GM23248 (cell line): ENCODE measurements around the gene PARVB. TPM values are rescaled to one million over a fixed set of nuclear protein-coding genes. Genes with fewer than 3 reads are reported as not detected.

Source experiments
- DNase-seq: peaks from one replicate; pipeline ENCODE4 v3.0.0-alpha.2; 2015
- H2AFZ ChIP-seq: fragments of 200-600 bp; sonication (generic); 2 replicates; pipeline ENCODE4 v1.6.1; 2016; ENCODE audit warnings: antibody characterized with exemption
- H3F3A ChIP-seq: fragments of 200-600 bp; sonication (generic); 2 replicates; pipeline ENCODE4 v1.6.1; 2016; ENCODE audit warnings: mild to moderate bottlenecking, antibody characterized with exemption, mixed run types; ENCODE audit not compliant: insufficient read depth
- H3K27ac ChIP-seq: fragments of 200-600 bp; sonication (generic); 2 replicates; pipeline ENCODE4 v1.5.1; 2016; ENCODE audit warnings: mild to moderate bottlenecking
- H3K27me3 ChIP-seq: fragments of 200-600 bp; sonication (generic); replicated peaks from 2 replicates; pipeline ENCODE4 v1.6.1; 2016; ENCODE audit warnings: mild to moderate bottlenecking; ENCODE audit not compliant: insufficient read depth
- H3K36me3 ChIP-seq: fragments of 200-600 bp; sonication (generic); 2 replicates; pipeline ENCODE4 v1.6.1; 2016; ENCODE audit warnings: low read depth, mild to moderate bottlenecking
- H3K4me1 ChIP-seq: fragments of 200-600 bp; sonication (generic); 2 replicates; pipeline ENCODE4 v1.6.1; 2016; ENCODE audit warnings: mild to moderate bottlenecking; ENCODE audit not compliant: insufficient read depth
- H3K4me2 ChIP-seq: fragments of 200-600 bp; sonication (generic); one replicate; pipeline ENCODE4 v1.6.1; 2016; ENCODE audit warnings: mild to moderate bottlenecking; ENCODE audit not compliant: unreplicated experiment
- H3K4me3 ChIP-seq: fragments of 200-600 bp; sonication (generic); 2 replicates; pipeline ENCODE4 v1.5.1; 2016; ENCODE audit warnings: mild to moderate bottlenecking
- H3K79me2 ChIP-seq: fragments of 200-600 bp; sonication (generic); 2 replicates; pipeline ENCODE4 v1.6.1; 2016; ENCODE audit warnings: mild to moderate bottlenecking; ENCODE audit not compliant: insufficient read depth
- H3K9ac ChIP-seq: fragments of 200-600 bp; sonication (generic); 2 replicates; pipeline ENCODE4 v1.6.1; 2016; ENCODE audit warnings: mild to moderate bottlenecking
- H3K9me2 ChIP-seq: fragments of 200-600 bp; sonication (generic); 2 replicates; pipeline ENCODE4 v1.6.1; 2016; ENCODE audit warnings: mixed run types, mild to moderate bottlenecking, moderate library complexity; ENCODE audit not compliant: insufficient read depth
- H3K9me3 ChIP-seq: fragments of 200-600 bp; sonication (generic); one replicate; pipeline ENCODE4 v1.6.1; 2017; ENCODE audit warnings: low read depth
- H4K20me1 ChIP-seq: fragments of 200-600 bp; sonication (generic); 2 replicates; pipeline ENCODE4 v1.6.0; 2016; ENCODE audit not compliant: insufficient read depth
- EZH2 ChIP-seq: fragments of 200-600 bp; sonication (generic); IDR thresholded peaks from 2 replicates; pipeline ENCODE4 v1.6.1; 2018; ENCODE audit warnings: antibody characterized with exemption, mild to moderate bottlenecking; ENCODE audit not compliant: insufficient read depth, poor library complexity, severe bottlenecking
- EZH2phosphoT487 ChIP-seq: fragments of 200-600 bp; sonication (generic); IDR thresholded peaks from 2 replicates; pipeline ENCODE4 v1.6.1; 2018; ENCODE audit warnings: antibody characterized with exemption, moderate library complexity, mild to moderate bottlenecking, low read depth; ENCODE audit not compliant: insufficient read depth
- WGBS, 2 experiments: methylation state at CpG; one replicate each; pipeline ENCODE4 v1.1.6; 2015 to 2017; ENCODE audit warnings: low lambda C conversion rate in 2 of 2, low coverage in 1 of 2; ENCODE audit errors: missing lambda C conversion rate in 2 of 2; 5-methylcytosine and 5-hydroxymethylcytosine counted together
- in situ Hi-C: fragments of 300-500 bp; cut with MboI; formaldehyde crosslinking; loops from 2 replicates; pipeline ENCODE4 v1.15.0; 2020
- polyA plus RNA-seq: library from polyadenylated mRNA; unstranded; fragments of >200 nt; fragmentation: Nextera tagmentation; extraction: Ambion mirVana; gene quantifications from 2 replicates; pipeline ENCODE4 v1.2.1, GENCODE V29; 2016
- total RNA-seq: library from RNA; depleted of rRNA; stranded (reverse); fragments of >200 nt; shearing (Covaris generic); gene quantifications from 2 replicates; pipeline ENCODE4 v1.2.3, GENCODE V29; 2014

The PARVB gene
- total and polyA plus RNA-seq, 2 experiments from 2014 or later: 52.6 to 141 TPM

GRCh38 chr22:44179196-44179988 lies 155.3 kb downstream of the PARVB start:
- H3K4me1 ChIP-seq: no peaks in the 10 kb centered on the region
- no peak overlapping the region for H2AFZ ChIP-seq
- peaks cover 14% of the 10 kb centered on the region for H3K27me3 ChIP-seq
- no peak for DNase-seq
- no peak overlapping the region for H3K4me2 ChIP-seq
- 43 to 48% methylated on average over 10 of the region's 10 CpGs for WGBS, 2 experiments
- H3K36me3 ChIP-seq: no peaks in the 10 kb centered on the region
- in situ Hi-C loops: no loop called here
- no peaks in the 10 kb centered on the region for H3K9me2 ChIP-seq
- no peak overlapping the region for H3K27ac ChIP-seq
- H3K9ac ChIP-seq: no peak overlapping the region
- no peak for TF ChIP-seq EZH2phosphoT487
- no peak for TF ChIP-seq EZH2
- H3K4me3 ChIP-seq: no peak overlapping the region
- no peaks in the 10 kb centered on the region for H3K9me3 ChIP-seq
- 0 out of 2 replicates have a peak, but pooled peaks cover 8% of the 10 kb centered on the region for H3F3A ChIP-seq
- no peaks in the 10 kb centered on the region for H4K20me1 ChIP-seq
- H3K79me2 ChIP-seq: no peaks in the 10 kb centered on the region

DNA sequence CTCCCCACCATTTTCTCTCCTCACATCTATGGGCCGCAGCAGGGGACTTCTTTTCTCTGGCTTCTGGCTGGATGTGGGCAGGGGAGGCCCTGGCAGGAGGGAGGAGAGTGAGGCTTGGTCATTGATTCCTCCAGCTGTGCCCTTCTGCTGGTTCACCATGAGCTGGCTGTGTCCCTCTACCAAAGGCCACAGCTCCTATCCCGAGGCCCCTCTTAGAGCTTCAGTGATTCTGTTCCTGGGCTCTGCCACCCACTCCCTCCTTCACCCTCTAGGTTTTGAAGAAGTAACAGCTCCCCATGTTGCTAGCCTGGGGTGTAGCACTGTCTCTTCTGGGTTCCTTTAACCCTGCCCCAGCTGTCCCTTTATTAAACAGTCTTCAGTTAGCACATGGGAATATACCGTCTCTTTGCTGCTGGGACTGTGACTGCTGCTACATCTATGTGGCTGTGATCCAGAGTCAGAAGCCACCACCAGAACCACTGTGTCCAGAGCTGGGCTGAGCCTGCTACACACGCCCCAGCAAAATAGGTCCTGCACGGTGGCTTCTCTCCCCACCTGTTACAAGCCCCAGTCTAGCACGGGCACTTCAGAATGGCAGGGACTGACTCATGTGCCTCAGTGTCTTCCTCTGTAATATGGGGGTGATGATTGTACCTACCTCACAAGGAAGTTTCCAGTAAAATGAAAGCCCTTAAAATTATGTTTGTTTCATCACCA lies 156.0 kb downstream of the PARVB start:
- in situ Hi-C loops: no loop called here
- WGBS, 2 experiments: 90 to 91% methylated on average over 6 of the region's 6 CpGs
- no peaks in the 10 kb centered on the region for H3K36me3 ChIP-seq
- peaks cover 14% of the 10 kb centered on the region for H3K27me3 ChIP-seq
- H2AFZ ChIP-seq: no peak overlapping the region
- no peaks in the 10 kb centered on the region for H3K9me3 ChIP-seq
- H3K27ac ChIP-seq: no peak overlapping the region
- DNase-seq: no peak
- H3K4me3 ChIP-seq: no peak overlapping the region
- H3K79me2 ChIP-seq: no peaks in the 10 kb centered on the region
- H3K9ac ChIP-seq: no peak overlapping the region
- no peaks in the 10 kb centered on the region for H4K20me1 ChIP-seq
- H3K4me1 ChIP-seq: no peaks in the 10 kb centered on the region
- H3K9me2 ChIP-seq: no peaks in the 10 kb centered on the region
- 0 out of 2 replicates have a peak, but pooled peaks cover 8% of the 10 kb centered on the region for H3F3A ChIP-seq
- TF ChIP-seq EZH2 (no peak), EZH2phosphoT487 (no peak)
- H3K4me2 ChIP-seq: no peak overlapping the region

DNA sequence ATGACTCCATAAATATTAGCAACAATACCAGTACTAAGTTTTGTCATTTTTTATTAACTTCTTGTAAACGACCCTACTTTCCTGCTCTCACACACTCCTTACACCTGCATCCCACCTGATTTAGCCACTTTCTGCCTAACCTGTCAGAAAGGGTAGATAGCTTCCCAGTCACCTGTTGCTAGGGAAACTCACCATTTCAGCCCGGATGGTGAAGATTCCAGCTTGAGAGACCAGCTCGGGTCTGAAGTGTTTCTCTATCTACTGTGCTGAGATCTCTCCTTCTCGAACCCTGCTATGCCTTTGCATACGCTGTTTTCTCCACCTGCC lies 156.6 kb downstream of the PARVB start, which contains the start of gene PARVG:
TSS of gene PARVG (plus strand) at position 220 of the 327 bp plus-strand sequence. CDS start 2,405 bp downstream, outside the sequence.
- Histone ChIP-seq H3K9ac (no peak within 1 kb of the TSS), H3K4me1 (no peaks in the 10 kb centered on the region), H3K79me2 (no peaks in the 10 kb centered on the region), H3K27me3 (peaks cover 14% of the 10 kb centered on the region), H3K4me2 (no peak within 1 kb of the TSS), H4K20me1 (no peaks in the 10 kb centered on the region), H3K9me2 (no peaks in the 10 kb centered on the region), H3K27ac (no peak within 1 kb of the TSS), H3K9me3 (no peaks in the 10 kb centered on the region), H3F3A (0 out of 2 replicates have a peak, but pooled peaks cover 8% of the 10 kb centered on the region), H3K4me3 (no peak within 1 kb of the TSS), H2AFZ (no peak within 1 kb of the TSS), H3K36me3 (no peaks in the 10 kb centered on the region)
- no peak for DNase-seq
- in situ Hi-C loops: no loop called here
- TF ChIP-seq EZH2phosphoT487 (no peak), EZH2 (no peak)
- WGBS, 2 experiments: 57 to 63% methylated on average over 5 of the region's 5 CpGs

GRCh38 chr22:44181033-44181911 lies 157.2 kb downstream of the PARVB start:
- H3K36me3 ChIP-seq: no peaks in the 10 kb centered on the region
- in situ Hi-C loops: no loop called here
- H3K9ac ChIP-seq: no peak overlapping the region
- no peaks in the 10 kb centered on the region for H3K9me3 ChIP-seq
- H3K9me2 ChIP-seq: no peaks in the 10 kb centered on the region
- H3K4me3 ChIP-seq: no peak overlapping the region
- no peak overlapping the region for H3K4me2 ChIP-seq
- H3F3A ChIP-seq: 0 out of 2 replicates have a peak, but pooled peaks cover 8% of the 10 kb centered on the region
- H3K27me3 ChIP-seq: peaks cover 14% of the 10 kb centered on the region
- H2AFZ ChIP-seq: no peak overlapping the region
- no peaks in the 10 kb centered on the region for H3K4me1 ChIP-seq
- no peak for TF ChIP-seq EZH2phosphoT487
- TF ChIP-seq EZH2: no peak
- no peaks in the 10 kb centered on the region for H4K20me1 ChIP-seq
- WGBS, 2 experiments: 69 to 70% methylated on average over 25 to 40 of the region's 40 CpGs
- H3K27ac ChIP-seq: no peak overlapping the region
- H3K79me2 ChIP-seq: no peaks in the 10 kb centered on the region
- DNase-seq: no peak
